OCI-LY7 (cell line): ENCODE results near the gene ICAM5. TPM values are rescaled to one million over a fixed set of nuclear protein-coding genes. Genes with fewer than 3 reads are reported as not detected.

Experiments
- BruUV-seq: library from RNA; stranded (reverse); fragments of 400-500 nt; replicated peaks from 2 replicates; lab custom pipeline; 2021; lab: Mats Ljungman, UMichigan
- CTCF ChIA-PET: fragments of 300-600 bp; sonication (Branson Sonifier 250); formaldehyde crosslinking; loops from one replicate; lab custom pipeline; 2022; ENCODE audit warnings: antibody characterized with exemption; ENCODE audit not compliant: unreplicated experiment; lab: Charles Lee
- POLR2A ChIA-PET: fragments of 300-600 bp; sonication (Branson Sonifier 250); formaldehyde crosslinking; loops from one replicate; lab custom pipeline; 2022; ENCODE audit warnings: antibody characterized with exemption; lab: Charles Lee
- DNase-seq: peaks from one replicate; pipeline ENCODE4 v3.0.0-alpha.2; 2015; ENCODE audit warnings: low spot score
- H2AFZ ChIP-seq: fragments of 200-600 bp; sonication (generic), shearing (Covaris generic); 2 replicates; pipeline ENCODE4 v1.6.1; 2014; ENCODE audit warnings: mild to moderate bottlenecking, antibody characterized with exemption, low read length, moderate library complexity
- H3K27ac ChIP-seq: fragments of 200-600 bp; sonication (generic); 2 replicates; pipeline ENCODE4 v1.5.1; 2014; ENCODE audit warnings: mixed run types, low read depth, mild to moderate bottlenecking, moderate library complexity, low read length, inconsistent platforms; ENCODE audit not compliant: poor library complexity, severe bottlenecking
- H3K36me3 ChIP-seq: fragments of 200-600 bp; sonication (generic); 2 replicates; pipeline ENCODE4 v1.6.1; 2014; ENCODE audit warnings: mild to moderate bottlenecking, antibody characterized with exemption, low read length, moderate library complexity, mixed read lengths; ENCODE audit not compliant: insufficient read depth
- H3K4me1 ChIP-seq: fragments of 200-600 bp; sonication (generic); 2 replicates; pipeline ENCODE4 v1.5.1; 2014; ENCODE audit warnings: mild to moderate bottlenecking, low read length; ENCODE audit not compliant: insufficient read depth, poor library complexity, severe bottlenecking
- H3K4me2 ChIP-seq: fragments of 200-600 bp; sonication (generic); 2 replicates; pipeline ENCODE4 v1.6.1; 2014; ENCODE audit warnings: mild to moderate bottlenecking, low read length
- H3K4me3 ChIP-seq: fragments of 200-600 bp; sonication (generic); 2 replicates; pipeline ENCODE4 v1.5.1; 2014; ENCODE audit warnings: mild to moderate bottlenecking, low read depth, low read length; ENCODE audit not compliant: poor library complexity, severe bottlenecking
- H3K79me2 ChIP-seq: fragments of 200-600 bp; sonication (generic); 2 replicates; pipeline ENCODE4 v1.6.1; 2016; ENCODE audit warnings: low read depth, mild to moderate bottlenecking, low read length, moderate library complexity, mixed read lengths; ENCODE audit not compliant: insufficient read depth
- H3K9me2 ChIP-seq: fragments of 200-600 bp; sonication (generic); 2 replicates; pipeline ENCODE4 v1.6.1; 2016; ENCODE audit warnings: mild to moderate bottlenecking, low read length, mixed read lengths; ENCODE audit not compliant: insufficient read depth
- H3K9me3 ChIP-seq: fragments of 200-600 bp; sonication (generic); 2 replicates; pipeline ENCODE4 v1.6.1; 2014; ENCODE audit warnings: mild to moderate bottlenecking, mixed run types, low read length, mixed read lengths
- H4K20me1 ChIP-seq: fragments of 200-600 bp; sonication (generic); 2 replicates; pipeline ENCODE4 v1.6.1; 2014; ENCODE audit warnings: mild to moderate bottlenecking, antibody characterized with exemption, low read length, moderate library complexity, mixed read lengths; ENCODE audit not compliant: insufficient read depth
- CTCF ChIP-seq: fragments of 200-600 bp; sonication (generic); conservative IDR thresholded peaks from 2 replicates; pipeline ENCODE4 v1.5.1; 2014; ENCODE audit warnings: mild to moderate bottlenecking, antibody characterized with exemption, low read length, moderate library complexity, mixed read lengths
- EZH2phosphoT487 ChIP-seq: fragments of 200-600 bp; sonication (generic); IDR thresholded peaks from 2 replicates; pipeline ENCODE4 v1.6.1; 2018; ENCODE audit warnings: low read depth, borderline replicate concordance, mild to moderate bottlenecking, mixed run types, antibody characterized with exemption, low read length, moderate library complexity, mixed read lengths
- intact Hi-C: fragments of 100-400 bp; cut with micrococcal nuclease; formaldehyde crosslinking; loops from one replicate; pipeline ENCODE4 v1.10.0; 2022; ENCODE audit not compliant: unreplicated experiment
- small RNA-seq: library from RNA; depleted of rRNA; stranded (forward); fragments of <200 nt; gene quantifications from one replicate; pipeline ENCODE3, GENCODE V24; 2014
- total RNA-seq, 2 experiments: library from RNA; depleted of rRNA in 1 of 2; stranded (reverse); fragments of >200 nt in 1 of 2; shearing (Covaris generic) in 1 of 2; gene quantifications; 2 replicates each; pipeline ENCODE4 v1.2.3, GENCODE V29; 2014 to 2022

ICAM5 gene
- total RNA-seq, 2 experiments from 2014 or later: 6.4 to 10.8 TPM

GRCh38 chr19:10344780-10345179, 55.0 kb downstream of the ICAM5 start:
- TF ChIP-seq CTCF: no peak
- TF ChIP-seq EZH2phosphoT487: no peak
- no peak overlapping the region for H3K4me2 ChIP-seq
- BruUV-seq: no TSS peak
- POLR2A ChIA-PET: interaction anchor here (0.6 kb wide), 1 partner anchor 11 kb away, joined by 3 read pairs; the partner anchor contains the start of gene RAVER1
- intact Hi-C loops: no loop called here
- H2AFZ ChIP-seq: no peak overlapping the region
- H3K9me3 ChIP-seq: no peaks in the 10 kb centered on the region
- no peaks in the 10 kb centered on the region for H4K20me1 ChIP-seq
- H3K27ac ChIP-seq: no peak overlapping the region
- H3K4me3 ChIP-seq: no peak overlapping the region
- peaks cover 2% of the 10 kb centered on the region; the same call in 1 of the 2 replicates for H3K36me3 ChIP-seq
- H3K4me1 ChIP-seq: peaks cover 7% of the 10 kb centered on the region
- no peak for DNase-seq
- no peaks in the 10 kb centered on the region for H3K9me2 ChIP-seq
- CTCF ChIA-PET: no interaction called here
- H3K79me2 ChIP-seq: no peaks in the 10 kb centered on the region

Small RNA genes lying within 50 kb of the gene (small RNA-seq; reads per million reads assigned to genes)
- gene AC011511.1 (not detected), gene AC011511.4 (not detected)

Other genes starting within 250 kb of the ICAM5 start
- gene SHFL, start 203.6 kb upstream of the ICAM5 start, total RNA-seq (2014; rRNA removed; shearing (Covaris generic)): 21.9 and 32.9 TPM in 2 replicates
- 28.5 and 30.9 TPM in 2 replicates for gene SHFL, start 203.6 kb upstream of the ICAM5 start, total RNA-seq (2022)
- gene ANGPTL6, start 187.3 kb upstream of the ICAM5 start, total RNA-seq (2014; rRNA removed; shearing (Covaris generic)): 7.3 and 8.4 TPM in 2 replicates
- 8.3 and 10.1 TPM in 2 replicates for gene ANGPTL6, start 187.3 kb upstream of the ICAM5 start, total RNA-seq (2022)
- gene PPAN, start 183.6 kb upstream of the ICAM5 start, total RNA-seq (2014; rRNA removed; shearing (Covaris generic)): 77.1 and 85.8 TPM in 2 replicates
- gene PPAN, start 183.6 kb upstream of the ICAM5 start, total RNA-seq (2022): 88.3 and 116 TPM in 2 replicates
- gene P2RY11, start 178.3 kb upstream of the ICAM5 start, total RNA-seq (2014; rRNA removed; shearing (Covaris generic)): 8.8 and 11.9 TPM in 2 replicates
- gene P2RY11, start 178.3 kb upstream of the ICAM5 start, total RNA-seq (2022): 31.1 and 43.3 TPM in 2 replicates
- gene EIF3G, start 170.1 kb upstream of the ICAM5 start, total RNA-seq (2014; rRNA removed; shearing (Covaris generic)): 255 and 287 TPM in 2 replicates
- 256 TPM in 2 replicates for gene EIF3G, start 170.1 kb upstream of the ICAM5 start, total RNA-seq (2022)
- 329 and 365 TPM in 2 replicates for gene DNMT1, start 95.0 kb upstream of the ICAM5 start, total RNA-seq (2014; rRNA removed; shearing (Covaris generic))
- 680 and 699 TPM in 2 replicates for gene DNMT1, start 95.0 kb upstream of the ICAM5 start, total RNA-seq (2022)
- 27.0 and 27.8 TPM in 2 replicates for gene S1PR2, start 58.6 kb upstream of the ICAM5 start, total RNA-seq (2014; rRNA removed; shearing (Covaris generic))
- 51.6 and 64.5 TPM in 2 replicates for gene S1PR2, start 58.6 kb upstream of the ICAM5 start, total RNA-seq (2022)
- gene MRPL4, start 37.7 kb upstream of the ICAM5 start, total RNA-seq (2014; rRNA removed; shearing (Covaris generic)): 134 and 148 TPM in 2 replicates
- gene MRPL4, start 37.7 kb upstream of the ICAM5 start, total RNA-seq (2022): 132 and 155 TPM in 2 replicates
- gene ICAM1, start 18.8 kb upstream of the ICAM5 start, total RNA-seq (2014; rRNA removed; shearing (Covaris generic)): 12.0 and 15.8 TPM in 2 replicates
- 13.4 and 13.5 TPM in 2 replicates for gene ICAM1, start 18.8 kb upstream of the ICAM5 start, total RNA-seq (2022)
- not detected in 2 replicates for gene ICAM4, start 3.0 kb upstream of the ICAM5 start, total RNA-seq (2014; rRNA removed; shearing (Covaris generic))
- 0.38 and 0.53 TPM in 2 replicates for gene ICAM4, start 3.0 kb upstream of the ICAM5 start, total RNA-seq (2022)
- gene ZGLP1, start 19.9 kb downstream of the ICAM5 start, total RNA-seq (2014; rRNA removed; shearing (Covaris generic)): 2.3 and 8.8 TPM in 2 replicates
- gene ZGLP1, start 19.9 kb downstream of the ICAM5 start, total RNA-seq (2022): 5.4 and 5.7 TPM in 2 replicates
- 17.2 and 28.8 TPM in 2 replicates for gene FDX2, start 26.1 kb downstream of the ICAM5 start, total RNA-seq (2014; rRNA removed; shearing (Covaris generic))
- gene FDX2, start 26.1 kb downstream of the ICAM5 start, total RNA-seq (2022): 10.4 and 17.1 TPM in 2 replicates
- gene RAVER1, start 43.6 kb downstream of the ICAM5 start, total RNA-seq (2014; rRNA removed; shearing (Covaris generic)): 21.6 and 35.7 TPM in 2 replicates
- gene RAVER1, start 43.6 kb downstream of the ICAM5 start, total RNA-seq (2022): 90.7 and 95.8 TPM in 2 replicates
- gene ICAM3, start 49.7 kb downstream of the ICAM5 start, total RNA-seq (2014; rRNA removed; shearing (Covaris generic)): 63.7 and 66.0 TPM in 2 replicates
- 76.4 and 82.0 TPM in 2 replicates for gene ICAM3, start 49.7 kb downstream of the ICAM5 start, total RNA-seq (2022)
- 151 and 185 TPM in 2 replicates for gene TYK2, start 90.6 kb downstream of the ICAM5 start, total RNA-seq (2014; rRNA removed; shearing (Covaris generic))
- 214 and 216 TPM in 2 replicates for gene TYK2, start 90.6 kb downstream of the ICAM5 start, total RNA-seq (2022)
- gene CDC37, start 113.6 kb downstream of the ICAM5 start, total RNA-seq (2014; rRNA removed; shearing (Covaris generic)): 332 and 345 TPM in 2 replicates
- gene CDC37, start 113.6 kb downstream of the ICAM5 start, total RNA-seq (2022): 269 and 271 TPM in 2 replicates
- gene PDE4A, start 130.6 kb downstream of the ICAM5 start, total RNA-seq (2014; rRNA removed; shearing (Covaris generic)): 9.4 and 16.4 TPM in 2 replicates
- gene PDE4A, start 130.6 kb downstream of the ICAM5 start, total RNA-seq (2022): 42.4 and 45.1 TPM in 2 replicates
- gene KEAP1, start 213.4 kb downstream of the ICAM5 start, total RNA-seq (2014; rRNA removed; shearing (Covaris generic)): 65.9 and 68.9 TPM in 2 replicates
- gene KEAP1, start 213.4 kb downstream of the ICAM5 start, total RNA-seq (2022): 64.9 and 93.5 TPM in 2 replicates
- not detected in 2 replicates for gene S1PR5, start 227.5 kb downstream of the ICAM5 start, total RNA-seq (2014; rRNA removed; shearing (Covaris generic))
- not detected in 2 replicates for gene S1PR5, start 227.5 kb downstream of the ICAM5 start, total RNA-seq (2022)